OCI-LY7 (cell line): ENCODE measurements around the gene NRF1. TPM values are rescaled to one million over a fixed set of nuclear protein-coding genes. Genes with fewer than 3 reads are reported as not detected.

Experiments
- BruUV-seq: library from RNA; stranded (reverse); fragments of 400-500 nt; replicated peaks from 2 replicates; lab custom pipeline; 2021; lab: Mats Ljungman, UMichigan
- CTCF ChIA-PET: fragments of 300-600 bp; sonication (Branson Sonifier 250); formaldehyde crosslinking; loops from one replicate; lab custom pipeline; 2022; ENCODE audit warnings: antibody characterized with exemption; ENCODE audit not compliant: unreplicated experiment; lab: Charles Lee
- POLR2A ChIA-PET: fragments of 300-600 bp; sonication (Branson Sonifier 250); formaldehyde crosslinking; loops from one replicate; lab custom pipeline; 2022; ENCODE audit warnings: antibody characterized with exemption; lab: Charles Lee
- DNase-seq: peaks from one replicate; pipeline ENCODE4 v3.0.0-alpha.2; 2015; ENCODE audit warnings: low spot score
- H2AFZ ChIP-seq: fragments of 200-600 bp; sonication (generic), shearing (Covaris generic); 2 replicates; pipeline ENCODE4 v1.6.1; 2014; ENCODE audit warnings: mild to moderate bottlenecking, antibody characterized with exemption, low read length, moderate library complexity
- H3K27ac ChIP-seq: fragments of 200-600 bp; sonication (generic); 2 replicates; pipeline ENCODE4 v1.5.1; 2014; ENCODE audit warnings: mixed run types, low read depth, mild to moderate bottlenecking, moderate library complexity, low read length, inconsistent platforms; ENCODE audit not compliant: poor library complexity, severe bottlenecking
- H3K36me3 ChIP-seq: fragments of 200-600 bp; sonication (generic); 2 replicates; pipeline ENCODE4 v1.6.1; 2014; ENCODE audit warnings: mild to moderate bottlenecking, antibody characterized with exemption, low read length, moderate library complexity, mixed read lengths; ENCODE audit not compliant: insufficient read depth
- H3K4me1 ChIP-seq: fragments of 200-600 bp; sonication (generic); 2 replicates; pipeline ENCODE4 v1.5.1; 2014; ENCODE audit warnings: mild to moderate bottlenecking, low read length; ENCODE audit not compliant: insufficient read depth, poor library complexity, severe bottlenecking
- H3K4me2 ChIP-seq: fragments of 200-600 bp; sonication (generic); 2 replicates; pipeline ENCODE4 v1.6.1; 2014; ENCODE audit warnings: mild to moderate bottlenecking, low read length
- H3K4me3 ChIP-seq: fragments of 200-600 bp; sonication (generic); 2 replicates; pipeline ENCODE4 v1.5.1; 2014; ENCODE audit warnings: mild to moderate bottlenecking, low read depth, low read length; ENCODE audit not compliant: poor library complexity, severe bottlenecking
- H3K79me2 ChIP-seq: fragments of 200-600 bp; sonication (generic); 2 replicates; pipeline ENCODE4 v1.6.1; 2016; ENCODE audit warnings: low read depth, mild to moderate bottlenecking, low read length, moderate library complexity, mixed read lengths; ENCODE audit not compliant: insufficient read depth
- H3K9me2 ChIP-seq: fragments of 200-600 bp; sonication (generic); 2 replicates; pipeline ENCODE4 v1.6.1; 2016; ENCODE audit warnings: mild to moderate bottlenecking, low read length, mixed read lengths; ENCODE audit not compliant: insufficient read depth
- H3K9me3 ChIP-seq: fragments of 200-600 bp; sonication (generic); 2 replicates; pipeline ENCODE4 v1.6.1; 2014; ENCODE audit warnings: mild to moderate bottlenecking, mixed run types, low read length, mixed read lengths
- H4K20me1 ChIP-seq: fragments of 200-600 bp; sonication (generic); 2 replicates; pipeline ENCODE4 v1.6.1; 2014; ENCODE audit warnings: mild to moderate bottlenecking, antibody characterized with exemption, low read length, moderate library complexity, mixed read lengths; ENCODE audit not compliant: insufficient read depth
- EZH2phosphoT487 ChIP-seq: fragments of 200-600 bp; sonication (generic); IDR thresholded peaks from 2 replicates; pipeline ENCODE4 v1.6.1; 2018; ENCODE audit warnings: low read depth, borderline replicate concordance, mild to moderate bottlenecking, mixed run types, antibody characterized with exemption, low read length, moderate library complexity, mixed read lengths
- intact Hi-C: fragments of 100-400 bp; cut with micrococcal nuclease; formaldehyde crosslinking; loops from one replicate; pipeline ENCODE4 v1.10.0; 2022; ENCODE audit not compliant: unreplicated experiment
- total RNA-seq, 2 experiments: library from RNA; depleted of rRNA in 1 of 2; stranded (reverse); fragments of >200 nt in 1 of 2; shearing (Covaris generic) in 1 of 2; gene quantifications; 2 replicates each; pipeline ENCODE4 v1.2.3, GENCODE V29; 2014 to 2022
- TF ChIP-seq, protein P1 (sequence below): fragments of 200-600 bp; sonication (generic); conservative IDR thresholded peaks from 2 replicates; pipeline ENCODE4 v1.5.1; 2014; ENCODE audit warnings: mild to moderate bottlenecking, antibody characterized with exemption, low read length, moderate library complexity, mixed read lengths

NRF1 gene
- total RNA-seq, 2 experiments from 2014 or later = 26.5 to 26.9 TPM

DNA sequence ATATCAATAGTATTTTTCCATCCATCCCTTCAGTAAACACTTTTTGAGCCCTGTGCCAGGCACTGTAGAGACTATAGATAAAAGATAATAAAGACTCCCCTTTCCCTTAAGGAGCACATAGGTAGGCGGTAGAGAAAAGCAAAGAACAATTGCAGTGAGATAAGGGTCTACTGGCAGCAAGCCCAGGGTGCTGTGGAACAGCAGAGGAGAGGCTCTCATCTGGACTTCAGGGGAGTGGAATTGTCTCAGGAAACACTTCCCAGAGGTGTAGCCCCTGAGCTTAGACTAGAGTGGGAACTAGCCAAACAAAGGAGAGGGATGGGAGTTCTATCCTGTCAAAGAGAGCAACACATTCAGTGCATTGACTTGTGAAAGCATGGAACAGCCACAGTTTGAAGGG lies 102.0 kb downstream of the NRF1 start:
- TF ChIP-seq EZH2phosphoT487 = no peak
- TF ChIP-seq, protein P1, sequence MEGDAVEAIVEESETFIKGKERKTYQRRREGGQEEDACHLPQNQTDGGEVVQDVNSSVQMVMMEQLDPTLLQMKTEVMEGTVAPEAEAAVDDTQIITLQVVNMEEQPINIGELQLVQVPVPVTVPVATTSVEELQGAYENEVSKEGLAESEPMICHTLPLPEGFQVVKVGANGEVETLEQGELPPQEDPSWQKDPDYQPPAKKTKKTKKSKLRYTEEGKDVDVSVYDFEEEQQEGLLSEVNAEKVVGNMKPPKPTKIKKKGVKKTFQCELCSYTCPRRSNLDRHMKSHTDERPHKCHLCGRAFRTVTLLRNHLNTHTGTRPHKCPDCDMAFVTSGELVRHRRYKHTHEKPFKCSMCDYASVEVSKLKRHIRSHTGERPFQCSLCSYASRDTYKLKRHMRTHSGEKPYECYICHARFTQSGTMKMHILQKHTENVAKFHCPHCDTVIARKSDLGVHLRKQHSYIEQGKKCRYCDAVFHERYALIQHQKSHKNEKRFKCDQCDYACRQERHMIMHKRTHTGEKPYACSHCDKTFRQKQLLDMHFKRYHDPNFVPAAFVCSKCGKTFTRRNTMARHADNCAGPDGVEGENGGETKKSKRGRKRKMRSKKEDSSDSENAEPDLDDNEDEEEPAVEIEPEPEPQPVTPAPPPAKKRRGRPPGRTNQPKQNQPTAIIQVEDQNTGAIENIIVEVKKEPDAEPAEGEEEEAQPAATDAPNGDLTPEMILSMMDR = no peak
- BruUV-seq = no TSS peak
- no peaks in the 10 kb centered on the region for H3K9me2 ChIP-seq
- no peaks in the 10 kb centered on the region for H3K4me1 ChIP-seq
- no peak overlapping the region for H2AFZ ChIP-seq
- no peak for DNase-seq
- no peaks in the 10 kb centered on the region for H3K9me3 ChIP-seq
- no peak overlapping the region for H3K4me2 ChIP-seq
- H3K27ac ChIP-seq = no peak overlapping the region
- H3K4me3 ChIP-seq = no peak overlapping the region
- no peaks in the 10 kb centered on the region for H4K20me1 ChIP-seq
- intact Hi-C loops = no loop called here
- peaks cover 93% of the 10 kb centered on the region for H3K36me3 ChIP-seq
- H3K79me2 ChIP-seq = no peaks in the 10 kb centered on the region
- ChIA-PET CTCF (no interaction called here), POLR2A (no interaction called here)

DNA sequence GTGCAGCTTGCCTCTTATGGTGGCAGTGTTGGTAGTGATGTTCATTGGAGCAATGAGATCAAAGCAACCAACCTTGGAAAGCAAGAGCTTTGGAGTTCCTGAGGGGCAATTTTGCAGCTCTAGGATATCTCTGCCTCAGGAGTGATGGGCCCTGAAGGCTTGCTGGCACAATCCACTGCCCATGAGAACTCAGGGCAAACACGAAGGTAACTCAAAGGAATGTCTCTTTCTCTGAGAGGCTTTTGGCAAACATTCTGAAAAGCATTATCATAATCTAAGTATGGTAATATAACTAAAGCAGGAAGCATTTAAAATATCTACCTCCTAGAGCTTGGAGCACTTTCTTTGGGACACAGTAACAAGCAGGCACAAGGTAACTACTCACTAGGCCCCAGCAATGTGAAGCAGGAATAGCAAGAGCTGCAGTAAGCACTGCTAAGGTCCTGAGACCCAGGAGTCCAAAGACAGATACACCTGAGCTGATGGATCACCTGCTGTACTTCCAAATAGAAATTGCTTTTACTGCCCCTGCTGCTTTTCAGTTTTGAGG lies 103.1 kb downstream of the NRF1 start:
- no TSS peak for BruUV-seq

More for the DNA sequence above, 103.1 kb downstream of the NRF1 start:
- TF ChIP-seq, protein P1 = no peak
- TF ChIP-seq EZH2phosphoT487 = no peak
- H3K79me2 ChIP-seq = no peaks in the 10 kb centered on the region
- intact Hi-C loops = no loop called here
- no peak overlapping the region for H3K4me3 ChIP-seq
- no peaks in the 10 kb centered on the region for H3K9me2 ChIP-seq
- peaks cover 95% of the 10 kb centered on the region for H3K36me3 ChIP-seq
- H3K4me2 ChIP-seq = no peak overlapping the region
- ChIA-PET CTCF (no interaction called here), POLR2A (no interaction called here)
- H4K20me1 ChIP-seq = no peaks in the 10 kb centered on the region
- no peak for DNase-seq
- no peak overlapping the region for H2AFZ ChIP-seq
- no peaks in the 10 kb centered on the region for H3K4me1 ChIP-seq
- H3K9me3 ChIP-seq = no peaks in the 10 kb centered on the region
- no peak overlapping the region for H3K27ac ChIP-seq
